CD14-positive monocyte (primary cell): ENCODE data around the gene CTNNA2. TPM values are rescaled to one million over a fixed set of nuclear protein-coding genes. Genes with fewer than 3 reads are reported as not detected.

ENCODE experiments used
- DNase-seq, 3 donors: peaks; one replicate each; pipeline ENCODE4 v3.0.0-alpha.2; 2011 to 2022
- H2AFZ ChIP-seq: 2 replicates; pipeline ENCODE4 v1.6.0; 2012; ENCODE audit warnings: mild to moderate bottlenecking, low read depth, low read length, inconsistent platforms; ENCODE audit not compliant: insufficient read depth, poor library complexity, severe bottlenecking
- H3K27ac ChIP-seq, 2 donors: 1 replicate in 1 of 2; 2 replicates in 1 of 2; pipeline ENCODE4 v1.5.1; 2012 to 2013; ENCODE audit warnings: low read length in 2 of 2, control low read depth in 1 of 2, inconsistent platforms in 1 of 2, low read depth in 1 of 2, mild to moderate bottlenecking in 1 of 2
- H3K27me3 ChIP-seq, 2 donors: one replicate each; pipeline versions ENCODE4 v1.6.0 to v1.6.1; 2011 to 2013; ENCODE audit warnings: low read length in 2 of 2; ENCODE audit not compliant: control insufficient read depth in 2 of 2, insufficient read depth in 2 of 2
- H3K36me3 ChIP-seq, 2 donors: replicated peaks in 1 of 2; 1 replicate in 1 of 2; 2 replicates in 1 of 2; pipeline versions ENCODE4 v1.5.1 to v1.6.1; 2012 to 2013; ENCODE audit warnings: low read length in 2 of 2, control low read depth in 1 of 2, inconsistent platforms in 1 of 2, mild to moderate bottlenecking in 1 of 2; ENCODE audit not compliant: insufficient read depth in 2 of 2, control insufficient read depth in 1 of 2
- H3K4me1 ChIP-seq, 2 donors: 1 replicate in 1 of 2; 2 replicates in 1 of 2; pipeline versions ENCODE4 v1.5.1 to v1.6.1; 2012 to 2013; ENCODE audit warnings: low read length in 2 of 2, control low read depth in 1 of 2, inconsistent platforms in 1 of 2, mild to moderate bottlenecking in 1 of 2, moderate library complexity in 1 of 2; ENCODE audit not compliant: insufficient read depth in 2 of 2, control insufficient read depth in 1 of 2
- H3K4me2 ChIP-seq: replicated peaks from 2 replicates; pipeline ENCODE3; 2012; ENCODE audit warnings: low read length, moderate library complexity, mild to moderate bottlenecking; ENCODE audit not compliant: poor library complexity, severe bottlenecking; ENCODE audit errors: extremely low read depth
- H3K4me3 ChIP-seq, 3 experiments: fragments of 200-600 bp in 1 of 3; sonication (generic) in 1 of 3; replicated peaks in 1 of 3; 1 replicate in 2 of 3; 2 replicates in 1 of 3; pipeline ENCODE4 v1.5.1; 2011 to 2013; ENCODE audit warnings: low read length in 3 of 3, mild to moderate bottlenecking in 3 of 3, control low read depth in 2 of 3, low read depth in 2 of 3, inconsistent platforms in 1 of 3, moderate library complexity in 1 of 3
- H3K79me2 ChIP-seq: 2 replicates; pipeline ENCODE4 v1.6.0; 2012; ENCODE audit warnings: mild to moderate bottlenecking, control low read depth, inconsistent platforms, low read length, moderate library complexity; ENCODE audit not compliant: insufficient read depth
- H3K9ac ChIP-seq: 2 replicates; pipeline ENCODE4 v1.6.0; 2017; ENCODE audit warnings: low read length, mild to moderate bottlenecking; ENCODE audit not compliant: insufficient read depth, poor library complexity, severe bottlenecking
- H3K9me3 ChIP-seq, 2 donors: replicated peaks in 1 of 2; 1 replicate in 1 of 2; 2 replicates in 1 of 2; pipeline versions ENCODE4 v1.5.1 to v1.6.1; 2012 to 2013; ENCODE audit warnings: low read length in 2 of 2, control low read depth in 1 of 2; ENCODE audit not compliant: control insufficient read depth in 1 of 2, insufficient read depth in 1 of 2
- H4K20me1 ChIP-seq: 2 replicates; pipeline ENCODE4 v1.6.0; 2012; ENCODE audit warnings: mild to moderate bottlenecking, low read length, control low read depth, moderate library complexity; ENCODE audit not compliant: insufficient read depth
- H3K27ac Mint-ChIP-seq, 7 donors: one replicate each; pipeline ENCODE4 v1.8.0; 2020; ENCODE audit warnings: mild to moderate bottlenecking in 7 of 7, mixed read lengths in 7 of 7, moderate library complexity in 6 of 7, inconsistent platforms in 2 of 7
- H3K27me3 Mint-ChIP-seq, 3 donors: one replicate each; pipeline ENCODE4 v1.8.0; 2021 to 2022; ENCODE audit warnings: low read depth in 3 of 3, mild to moderate bottlenecking in 3 of 3, mixed read lengths in 3 of 3, moderate library complexity in 3 of 3, inconsistent platforms in 1 of 3
- H3K36me3 Mint-ChIP-seq, 2 donors: one replicate each; pipeline ENCODE4 v1.8.0; 2020; ENCODE audit warnings: mixed read lengths in 2 of 2, inconsistent platforms in 1 of 2, mild to moderate bottlenecking in 1 of 2
- H3K4me1 Mint-ChIP-seq: one replicate; pipeline ENCODE4 v1.8.0; 2020; ENCODE audit warnings: mild to moderate bottlenecking, mixed read lengths
- H3K4me3 Mint-ChIP-seq, 2 donors: one replicate each; pipeline ENCODE4 v1.8.0; 2020; ENCODE audit warnings: mild to moderate bottlenecking in 2 of 2, mixed read lengths in 2 of 2, moderate library complexity in 1 of 2
- H3K9me3 Mint-ChIP-seq, 7 donors: one replicate each; pipeline ENCODE4 v1.8.0; 2020 to 2022; ENCODE audit warnings: mixed read lengths in 7 of 7, mild to moderate bottlenecking in 6 of 7, moderate library complexity in 6 of 7, inconsistent platforms in 2 of 7
- WGBS: methylation state at CpG from one replicate; pipeline ENCODE4 v1.1.5; 2013; ENCODE audit warnings: missing lambda C conversion rate; ENCODE audit not compliant: insufficient coverage; 5-methylcytosine and 5-hydroxymethylcytosine counted together
- intact Hi-C, 2 donors: fragments of 100-400 bp; cut with micrococcal nuclease; formaldehyde crosslinking; loops; one replicate each; pipeline versions ENCODE4 v1.15.0 to v1.15.1; 2023
- polyA plus RNA-seq, 3 donors: library from polyadenylated mRNA; depleted of rRNA in 1 of 3; unstranded in 2 of 3; stranded (reverse) in 1 of 3; fragments of 300-500 nt in 2 of 3; fragments of >200 nt in 1 of 3; fragmentation: Illumina TruSeq in 2 of 3; gene quantifications; 1 replicate in 2 of 3; 2 replicates in 1 of 3; pipeline ENCODE4 v1.2.3, GENCODE V29; 2012 to 2021
- TF ChIP-seq, protein P1 (sequence below): fragments of 200-600 bp; IDR thresholded peaks from one replicate; pipeline ENCODE4 v1.8.0; 2022; ENCODE audit warnings: antibody characterized with exemption, mild to moderate bottlenecking

Gene CTNNA2
- polyA plus RNA-seq, 3 donors: not detected

DNA sequence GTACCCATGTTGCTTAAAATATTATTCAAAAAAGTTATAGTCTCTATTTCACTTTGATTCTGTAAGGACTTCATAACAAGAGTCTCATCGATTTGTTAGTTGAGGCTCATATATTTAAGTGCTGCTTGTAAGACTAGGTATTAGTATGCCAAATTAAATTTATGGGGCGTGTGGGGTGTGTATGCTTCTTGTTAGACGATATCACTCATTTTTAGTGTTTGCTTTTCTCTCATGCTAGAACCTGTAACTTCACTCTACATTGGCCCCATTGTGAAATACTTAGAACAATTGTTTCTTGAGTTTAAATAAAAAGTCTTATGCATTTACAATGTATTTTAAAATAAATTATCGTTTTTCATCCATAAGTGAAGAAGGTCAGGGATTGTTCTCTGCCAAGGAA lies 63.6 kb downstream of the CTNNA2 start:
- Mint-ChIP-seq H3K27ac (no peak overlapping the region), H3K4me1 (no peaks in the 10 kb centered on the region), H3K9me3 (peaks cover 0 to 7% (median 2%) of the 10 kb centered on the region in 7 donors), H3K36me3 (no peaks in the 10 kb centered on the region), H3K27me3 (no peaks in the 10 kb centered on the region), H3K4me3 (no peak overlapping the region)
- no peak overlapping the region for H3K4me2 ChIP-seq
- no peaks in the 10 kb centered on the region for H3K27me3 ChIP-seq
- peaks cover 6% of the 10 kb centered on the region in 2 donors for H3K9me3 ChIP-seq
- TF ChIP-seq, protein P1, sequence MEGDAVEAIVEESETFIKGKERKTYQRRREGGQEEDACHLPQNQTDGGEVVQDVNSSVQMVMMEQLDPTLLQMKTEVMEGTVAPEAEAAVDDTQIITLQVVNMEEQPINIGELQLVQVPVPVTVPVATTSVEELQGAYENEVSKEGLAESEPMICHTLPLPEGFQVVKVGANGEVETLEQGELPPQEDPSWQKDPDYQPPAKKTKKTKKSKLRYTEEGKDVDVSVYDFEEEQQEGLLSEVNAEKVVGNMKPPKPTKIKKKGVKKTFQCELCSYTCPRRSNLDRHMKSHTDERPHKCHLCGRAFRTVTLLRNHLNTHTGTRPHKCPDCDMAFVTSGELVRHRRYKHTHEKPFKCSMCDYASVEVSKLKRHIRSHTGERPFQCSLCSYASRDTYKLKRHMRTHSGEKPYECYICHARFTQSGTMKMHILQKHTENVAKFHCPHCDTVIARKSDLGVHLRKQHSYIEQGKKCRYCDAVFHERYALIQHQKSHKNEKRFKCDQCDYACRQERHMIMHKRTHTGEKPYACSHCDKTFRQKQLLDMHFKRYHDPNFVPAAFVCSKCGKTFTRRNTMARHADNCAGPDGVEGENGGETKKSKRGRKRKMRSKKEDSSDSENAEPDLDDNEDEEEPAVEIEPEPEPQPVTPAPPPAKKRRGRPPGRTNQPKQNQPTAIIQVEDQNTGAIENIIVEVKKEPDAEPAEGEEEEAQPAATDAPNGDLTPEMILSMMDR: no peak
- no CpG with 5 or more reads among the region's 4 CpGs for WGBS
- H4K20me1 ChIP-seq: no peaks in the 10 kb centered on the region
- intact Hi-C loops: no loop called here
- no peaks in the 10 kb centered on the region for H3K79me2 ChIP-seq
- no peak overlapping the region for H3K9ac ChIP-seq
- DNase-seq: no peak
- H3K36me3 ChIP-seq: no peaks in the 10 kb centered on the region
- no peak overlapping the region for H3K27ac ChIP-seq
- H3K4me1 ChIP-seq: no peaks in the 10 kb centered on the region
- no peak overlapping the region for H3K4me3 ChIP-seq
- no peak overlapping the region for H2AFZ ChIP-seq

DNA sequence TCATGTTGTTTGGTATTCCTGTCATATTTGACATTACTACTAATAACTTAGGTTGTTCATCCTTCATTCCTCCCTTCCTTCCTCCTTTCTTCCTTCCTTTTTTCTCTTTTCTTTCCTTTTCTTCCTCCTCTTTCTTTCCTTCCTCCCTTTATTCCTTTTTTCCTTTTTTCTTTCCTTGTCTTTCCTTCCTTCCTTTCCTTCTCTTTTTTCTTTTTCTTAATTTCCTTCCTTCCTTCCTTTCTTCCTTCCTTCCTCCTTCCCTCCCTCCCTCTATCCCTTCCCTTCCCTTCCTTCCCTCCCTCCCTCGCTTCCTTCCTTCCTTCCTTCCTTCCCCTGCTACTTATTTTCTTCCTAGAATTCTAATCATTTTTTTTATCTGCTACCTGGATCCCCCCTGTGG lies 66.1 kb downstream of the CTNNA2 start:
- intact Hi-C loops: no loop called here
- no peak overlapping the region for H3K4me2 ChIP-seq
- TF ChIP-seq, protein P1: no peak
- H3K27me3 ChIP-seq: no peaks in the 10 kb centered on the region
- Mint-ChIP-seq H3K4me1 (no peaks in the 10 kb centered on the region), H3K4me3 (no peak overlapping the region), H3K27ac (no peak overlapping the region), H3K36me3 (no peaks in the 10 kb centered on the region), H3K9me3 (peaks cover 0 to 7% (median 2%) of the 10 kb centered on the region in 7 donors), H3K27me3 (no peaks in the 10 kb centered on the region)
- no CpG with 5 or more reads among the region's 1 CpG for WGBS
- H3K79me2 ChIP-seq: no peaks in the 10 kb centered on the region
- H3K9me3 ChIP-seq: peaks cover 6% of the 10 kb centered on the region in 2 donors
- no peaks in the 10 kb centered on the region for H4K20me1 ChIP-seq
- no peaks in the 10 kb centered on the region for H3K4me1 ChIP-seq
- no peak overlapping the region for H2AFZ ChIP-seq
- H3K4me3 ChIP-seq: no peak overlapping the region
- no peak overlapping the region for H3K27ac ChIP-seq
- no peak overlapping the region for H3K9ac ChIP-seq
- H3K36me3 ChIP-seq: no peaks in the 10 kb centered on the region
- no peak for DNase-seq
